SKM-1 (cell line): ENCODE data around the gene CEND1.

Source experiments
- DNase-seq: peaks from one replicate; lab custom pipeline; 2025; ENCODE audit not compliant: unreplicated experiment; lab: John Stamatoyannopoulos, UW

The CEND1 gene

GRCh38 chr11:796565-797295 is 6.8 kb upstream of the CEND1 start:
- no peak for DNase-seq

- DNase-seq, result peak; percentile 77
Measured at GRCh38 chr11:795634-796564, 6.0 kb upstream of the CEND1 start.

GRCh38 chr11:794766-795633 is 5.1 kb upstream of the CEND1 start:
- no peak for DNase-seq

GRCh38 chr11:794013-794765 is 4.3 kb upstream of the CEND1 start:
- no peak for DNase-seq

- no peak for DNase-seq
Measured at GRCh38 chr11:793556-793955, 3.7 kb upstream of the CEND1 start.

GRCh38 chr11:792873-793272 is 3.0 kb upstream of the CEND1 start:
- DNase-seq, result no peak

GRCh38 chr11:792535-792821 is 2.6 kb upstream of the CEND1 start:
- no peak for DNase-seq

GRCh38 chr11:791658-792534 is 2.0 kb upstream of the CEND1 start:
- no peak for DNase-seq

GRCh38 chr11:790721-791564 is 1.1 kb upstream of the CEND1 start:
- DNase-seq, result no peak

- no peak for DNase-seq
Measured at GRCh38 chr11:788953-789940, 643 bp downstream of the CEND1 start.

- DNase-seq, result no peak
Measured at GRCh38 chr11:788009-788640, 1.8 kb downstream of the CEND1 start.

- no peak for DNase-seq
Measured at GRCh38 chr11:787084-787675, 2.7 kb downstream of the CEND1 start.

GRCh38 chr11:786235-787083 is 3.4 kb downstream of the CEND1 start:
- no peak for DNase-seq

GRCh38 chr11:783581-784015 is 6.3 kb downstream of the CEND1 start:
- no peak for DNase-seq

GRCh38 chr11:782264-783174 is 7.4 kb downstream of the CEND1 start:
- no peak for DNase-seq
